ENCODE data around the gene CD6. TPM values are rescaled to one million over a fixed set of nuclear protein-coding genes. Genes with fewer than 3 reads are reported as not detected.

The CD6 gene
- total and polyA plus RNA-seq, 10 of the 15 experiments (the other 5 are each of a cell fraction or from before 2014, with no cell fraction given), result 0.37 to 17.6 (median 6.2) TPM

- ChIA-PET POLR2A (no interaction called here), SMC1A (ENCODE audit: uncharacterized antibody, unreplicated experiment) (interaction anchor here (0.7 to 1.2 kb wide), 3 partner anchors 90 to 151 kb away, joined by 3 read pairs; no protein-coding TSS in a partner anchor), CTCF (no interaction called here), RAD21 (ENCODE audit: unreplicated experiment) (interaction anchor here (1.9 kb wide), 1 partner anchor 92 kb away, joined by 6 read pairs; no protein-coding TSS in a partner anchor)
- Histone ChIP-seq H3K4me2 (ENCODE audit: control insufficient read depth, insufficient read depth) (peak overlapping the region; percentile 76), H3K27me3 (replicated peaks in 1 of 2; ENCODE audit: control insufficient read depth in 2 of 2, insufficient read depth in 2 of 2, low read length in 1 of 2) (no peaks in the 10 kb centered on the region), H3K9ac (ENCODE audit: control insufficient read depth, insufficient read depth, low read length) (no peak overlapping the region), H3K4me1 (ENCODE audit: control insufficient read depth, insufficient read depth, low read length) (peaks cover 21% of the 10 kb centered on the region), H3K27ac (ENCODE audit: control insufficient read depth, insufficient read depth) (no peak overlapping the region), H3K79me2 (ENCODE audit: control insufficient read depth, insufficient read depth, low read length) (no peaks in the 10 kb centered on the region), H2AFZ (ENCODE audit: control insufficient read depth, low read depth, low read length) (no peak overlapping the region), H3K9me3 (replicated peaks; ENCODE audit: control insufficient read depth, insufficient read depth, low read length) (no peaks in the 10 kb centered on the region), H4K20me1 (ENCODE audit: control insufficient read depth, insufficient read depth) (no peaks in the 10 kb centered on the region), H3K36me3 (ENCODE audit: control insufficient read depth in 2 of 2, insufficient read depth in 2 of 2, low read length in 1 of 2) (no peaks in the 10 kb centered on the region), H3K4me3 (0 out of 2 replicates have a peak overlapping the region, but pooled peaks have one; percentile 36)
- in situ Hi-C loops (cut with MboI) (no loop called here), intact Hi-C loops (cut with micrococcal nuclease; ENCODE audit: unreplicated experiment) (no loop called here)
- peak; percentile 53 for ATAC-seq
- TF ChIP-seq CEBPB (IDR thresholded peaks at IDR 0.05; ENCODE audit: borderline replicate concordance in 1 of 2, low read depth in 2 of 2, low read length in 2 of 2) (no peak), PAX5 (IDR thresholded peaks at IDR 0.05; ENCODE audit: borderline replicate concordance, low read depth, low read length) (no peak), NR2F1 (conservative IDR thresholded peaks at IDR 0.05) (no peak), RAD21 (IDR thresholded peaks at IDR 0.05; ENCODE audit: insufficient read depth, low read depth, low read length) (no peak)
- DNase-seq (ENCODE audit: low read depth, low spot score), result no peak
- no TSS peak for BruUV-seq (replicated peaks)
- WGBS (ENCODE audit: insufficient coverage, insufficient replicate concordance, low lambda C conversion rate, missing lambda C conversion rate), result 58% methylated on average over 49 of the region's 54 CpGs
- FAIRE-seq, result no peak
These were observed 36.7 kb downstream of the CD6 start for GRCh38 chr11:61007956-61008896.

DNA sequence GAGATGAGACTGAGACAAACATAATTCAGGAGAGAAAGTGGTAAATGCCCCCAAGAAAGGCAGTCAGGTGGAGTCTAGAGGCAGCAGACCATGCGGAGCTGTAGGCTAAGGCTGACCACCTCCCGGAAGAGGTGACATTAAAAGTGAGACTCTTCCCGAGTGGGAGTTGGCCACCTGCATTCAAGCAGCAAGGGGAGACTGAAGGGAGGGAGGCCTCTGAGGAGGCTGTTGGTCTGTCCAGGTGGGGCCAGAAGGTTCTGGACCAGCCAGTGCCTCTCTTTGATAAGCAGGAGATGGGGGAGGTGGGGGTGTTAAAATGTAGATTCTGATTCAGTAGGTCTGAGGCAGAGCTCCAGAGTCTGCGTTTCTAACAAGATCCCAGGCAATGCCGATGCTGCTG is 37.5 kb downstream of the CD6 start:
- Histone ChIP-seq H3K4me1 (ENCODE audit: control insufficient read depth, insufficient read depth, low read length) (peaks cover 21% of the 10 kb centered on the region), H3K36me3 (ENCODE audit: control insufficient read depth in 2 of 2, insufficient read depth in 2 of 2, low read length in 1 of 2) (no peaks in the 10 kb centered on the region), H3K4me3 (no peak overlapping the region), H3K79me2 (ENCODE audit: control insufficient read depth, insufficient read depth, low read length) (no peaks in the 10 kb centered on the region), H2AFZ (ENCODE audit: control insufficient read depth, low read depth, low read length) (no peak overlapping the region), H3K27me3 (replicated peaks in 1 of 2; ENCODE audit: control insufficient read depth in 2 of 2, insufficient read depth in 2 of 2, low read length in 1 of 2) (no peaks in the 10 kb centered on the region), H3K9me3 (replicated peaks; ENCODE audit: control insufficient read depth, insufficient read depth, low read length) (no peaks in the 10 kb centered on the region), H3K27ac (ENCODE audit: control insufficient read depth, insufficient read depth) (no peak overlapping the region), H4K20me1 (ENCODE audit: control insufficient read depth, insufficient read depth) (no peaks in the 10 kb centered on the region), H3K9ac (ENCODE audit: control insufficient read depth, insufficient read depth, low read length) (no peak overlapping the region), H3K4me2 (ENCODE audit: control insufficient read depth, insufficient read depth) (no peak overlapping the region)
- ChIA-PET POLR2A (no interaction called here), SMC1A (ENCODE audit: uncharacterized antibody, unreplicated experiment) (no interaction called here), CTCF (no interaction called here), RAD21 (ENCODE audit: unreplicated experiment) (no interaction called here)
- WGBS (ENCODE audit: insufficient coverage, insufficient replicate concordance, low lambda C conversion rate, missing lambda C conversion rate), result 41% methylated on average over 5 of the region's 5 CpGs
- intact Hi-C loops (cut with micrococcal nuclease; ENCODE audit: unreplicated experiment), result no loop called here
- BruUV-seq (replicated peaks), result no TSS peak
- in situ Hi-C loops (cut with MboI), result no loop called here
- FAIRE-seq, result no peak
- no peak for ATAC-seq
- no peak for DNase-seq (ENCODE audit: low read depth, low spot score)
- TF ChIP-seq KLF5 (IDR thresholded peaks at IDR 0.05; ENCODE audit: partially characterized antibody), result no peak
- TF ChIP-seq SREBF2 (IDR thresholded peaks at IDR 0.05; ENCODE audit: low read length), result no peak
- TF ChIP-seq STAT3 (IDR thresholded peaks at IDR 0.05; ENCODE audit: low read depth, low read length), result no peak
- TF ChIP-seq CHD2 (IDR thresholded peaks at IDR 0.05; ENCODE audit: borderline replicate concordance, low read depth, low read length), result no peak
- no peak for TF ChIP-seq BCL3 (IDR thresholded peaks at IDR 0.05; ENCODE audit: borderline replicate concordance, insufficient read depth, low read depth, low read length, poor library complexity, severe bottlenecking)
- TF ChIP-seq, protein P1, sequence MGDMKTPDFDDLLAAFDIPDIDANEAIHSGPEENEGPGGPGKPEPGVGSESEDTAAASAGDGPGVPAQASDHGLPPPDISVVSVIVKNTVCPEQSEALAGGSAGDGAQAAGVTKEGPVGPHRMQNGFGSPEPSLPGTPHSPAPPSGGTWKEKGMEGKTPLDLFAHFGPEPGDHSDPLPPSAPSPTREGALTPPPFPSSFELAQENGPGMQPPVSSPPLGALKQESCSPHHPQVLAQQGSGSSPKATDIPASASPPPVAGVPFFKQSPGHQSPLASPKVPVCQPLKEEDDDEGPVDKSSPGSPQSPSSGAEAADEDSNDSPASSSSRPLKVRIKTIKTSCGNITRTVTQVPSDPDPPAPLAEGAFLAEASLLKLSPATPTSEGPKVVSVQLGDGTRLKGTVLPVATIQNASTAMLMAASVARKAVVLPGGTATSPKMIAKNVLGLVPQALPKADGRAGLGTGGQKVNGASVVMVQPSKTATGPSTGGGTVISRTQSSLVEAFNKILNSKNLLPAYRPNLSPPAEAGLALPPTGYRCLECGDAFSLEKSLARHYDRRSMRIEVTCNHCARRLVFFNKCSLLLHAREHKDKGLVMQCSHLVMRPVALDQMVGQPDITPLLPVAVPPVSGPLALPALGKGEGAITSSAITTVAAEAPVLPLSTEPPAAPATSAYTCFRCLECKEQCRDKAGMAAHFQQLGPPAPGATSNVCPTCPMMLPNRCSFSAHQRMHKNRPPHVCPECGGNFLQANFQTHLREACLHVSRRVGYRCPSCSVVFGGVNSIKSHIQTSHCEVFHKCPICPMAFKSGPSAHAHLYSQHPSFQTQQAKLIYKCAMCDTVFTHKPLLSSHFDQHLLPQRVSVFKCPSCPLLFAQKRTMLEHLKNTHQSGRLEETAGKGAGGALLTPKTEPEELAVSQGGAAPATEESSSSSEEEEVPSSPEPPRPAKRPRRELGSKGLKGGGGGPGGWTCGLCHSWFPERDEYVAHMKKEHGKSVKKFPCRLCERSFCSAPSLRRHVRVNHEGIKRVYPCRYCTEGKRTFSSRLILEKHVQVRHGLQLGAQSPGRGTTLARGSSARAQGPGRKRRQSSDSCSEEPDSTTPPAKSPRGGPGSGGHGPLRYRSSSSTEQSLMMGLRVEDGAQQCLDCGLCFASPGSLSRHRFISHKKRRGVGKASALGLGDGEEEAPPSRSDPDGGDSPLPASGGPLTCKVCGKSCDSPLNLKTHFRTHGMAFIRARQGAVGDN (IDR thresholded peaks at IDR 0.05), result no peak
